ENCODE results near the gene UNC45B. TPM values are rescaled to one million over a fixed set of nuclear protein-coding genes. Genes with fewer than 3 reads are reported as not detected.
"Not testable (repeated sequence)": the region's sequence is repeated elsewhere in the genome, so short reads cannot be mapped to it uniquely, and the experiment has no call there.

Gene UNC45B
- total RNA-seq, 6 experiments from 2014 or later, result not detected

DNA sequence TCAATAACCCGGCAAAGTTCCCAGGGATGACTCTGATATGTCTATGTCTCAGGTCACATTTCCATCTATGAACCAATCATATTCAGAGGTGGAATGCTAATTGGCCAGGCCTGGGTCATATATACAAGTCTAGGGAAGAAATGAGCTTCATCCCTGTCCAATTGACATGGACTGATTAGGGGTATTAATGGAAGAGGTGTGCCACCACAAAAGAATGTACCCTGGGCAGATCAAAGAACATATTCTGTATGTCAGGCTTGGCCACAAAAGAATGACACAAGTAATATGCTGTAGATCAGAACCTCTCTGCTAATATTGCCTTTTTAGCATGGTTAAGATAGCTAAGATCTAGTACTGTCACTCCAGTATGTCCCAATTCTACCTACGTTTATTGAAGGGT is 39.9 kb downstream of the UNC45B start:
- Mint-ChIP-seq H3K27ac (no peak overlapping the region), H3K4me3 (no peak overlapping the region), H3K36me3 (ENCODE audit: low read depth) (no peaks in the 10 kb centered on the region), H3K9me3 (no peaks in the 10 kb centered on the region), H3K4me1 (ENCODE audit: low read depth) (no peaks in the 10 kb centered on the region), H3K27me3 (ENCODE audit: insufficient read depth) (peaks cover 11% of the 10 kb centered on the region)
- DNase-seq, result no peak
- TF ChIP-seq, protein P1, sequence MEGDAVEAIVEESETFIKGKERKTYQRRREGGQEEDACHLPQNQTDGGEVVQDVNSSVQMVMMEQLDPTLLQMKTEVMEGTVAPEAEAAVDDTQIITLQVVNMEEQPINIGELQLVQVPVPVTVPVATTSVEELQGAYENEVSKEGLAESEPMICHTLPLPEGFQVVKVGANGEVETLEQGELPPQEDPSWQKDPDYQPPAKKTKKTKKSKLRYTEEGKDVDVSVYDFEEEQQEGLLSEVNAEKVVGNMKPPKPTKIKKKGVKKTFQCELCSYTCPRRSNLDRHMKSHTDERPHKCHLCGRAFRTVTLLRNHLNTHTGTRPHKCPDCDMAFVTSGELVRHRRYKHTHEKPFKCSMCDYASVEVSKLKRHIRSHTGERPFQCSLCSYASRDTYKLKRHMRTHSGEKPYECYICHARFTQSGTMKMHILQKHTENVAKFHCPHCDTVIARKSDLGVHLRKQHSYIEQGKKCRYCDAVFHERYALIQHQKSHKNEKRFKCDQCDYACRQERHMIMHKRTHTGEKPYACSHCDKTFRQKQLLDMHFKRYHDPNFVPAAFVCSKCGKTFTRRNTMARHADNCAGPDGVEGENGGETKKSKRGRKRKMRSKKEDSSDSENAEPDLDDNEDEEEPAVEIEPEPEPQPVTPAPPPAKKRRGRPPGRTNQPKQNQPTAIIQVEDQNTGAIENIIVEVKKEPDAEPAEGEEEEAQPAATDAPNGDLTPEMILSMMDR (IDR thresholded peaks at IDR 0.05), result no peak

DNA sequence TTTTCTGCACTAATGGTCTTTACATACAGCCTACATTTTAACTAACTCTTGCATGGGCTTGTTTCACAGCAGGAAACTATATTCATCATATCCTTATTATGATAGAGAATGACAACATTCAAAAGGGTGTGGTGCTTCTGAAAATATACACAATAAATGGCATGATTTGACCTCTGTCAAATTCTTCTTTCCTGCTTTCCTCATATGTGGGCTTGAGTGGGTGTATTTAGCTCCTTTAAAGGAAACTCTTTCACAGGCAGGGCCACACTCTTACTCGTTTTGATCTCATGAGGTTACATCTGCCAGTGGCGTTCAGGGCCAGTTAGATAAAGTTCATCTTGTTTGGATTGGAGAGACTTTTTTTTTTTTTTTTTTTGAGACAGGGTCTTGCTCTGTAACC is 40.5 kb downstream of the UNC45B start:
- no peak for DNase-seq
- peaks cover 6% of the 10 kb centered on the region for H3K27me3 Mint-ChIP-seq (ENCODE audit: insufficient read depth)
- no peak overlapping the region for H3K4me3 Mint-ChIP-seq
- TF ChIP-seq, protein P1 (IDR thresholded peaks at IDR 0.05), result no peak
- H3K27ac Mint-ChIP-seq, result no peak overlapping the region
- H3K36me3 Mint-ChIP-seq (ENCODE audit: low read depth), result no peaks in the 10 kb centered on the region
- no peaks in the 10 kb centered on the region for H3K4me1 Mint-ChIP-seq (ENCODE audit: low read depth)
- H3K9me3 Mint-ChIP-seq, result no peaks in the 10 kb centered on the region

DNA sequence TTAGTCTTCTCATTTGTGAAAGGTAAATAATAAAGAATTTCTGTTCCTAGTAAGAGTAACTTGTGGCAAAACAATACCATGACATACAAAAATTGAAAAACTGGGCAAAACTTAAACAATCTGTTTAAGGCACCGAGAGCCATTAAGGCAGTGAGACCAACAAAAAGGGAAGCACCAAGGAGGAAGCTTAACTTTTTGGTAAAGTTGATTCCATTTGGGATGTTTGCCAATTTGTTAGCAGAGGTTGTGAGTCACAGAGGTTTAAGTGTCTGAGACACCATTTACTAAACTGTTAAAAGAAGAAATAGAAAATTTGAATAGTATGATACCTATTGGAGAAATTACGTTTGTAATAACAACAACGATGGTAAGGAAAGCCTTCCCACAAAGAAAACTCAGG is 41.7 kb downstream of the UNC45B start:
- no peaks in the 10 kb centered on the region for H3K36me3 Mint-ChIP-seq (ENCODE audit: low read depth)
- TF ChIP-seq, protein P1 (IDR thresholded peaks at IDR 0.05), result no peak
- peaks cover 4% of the 10 kb centered on the region for H3K27me3 Mint-ChIP-seq (ENCODE audit: insufficient read depth)
- no peak for DNase-seq
- no peaks in the 10 kb centered on the region for H3K4me1 Mint-ChIP-seq (ENCODE audit: low read depth)
- H3K4me3 Mint-ChIP-seq, result no peak overlapping the region
- H3K9me3 Mint-ChIP-seq, result no peaks in the 10 kb centered on the region
- no peak overlapping the region for H3K27ac Mint-ChIP-seq

DNA sequence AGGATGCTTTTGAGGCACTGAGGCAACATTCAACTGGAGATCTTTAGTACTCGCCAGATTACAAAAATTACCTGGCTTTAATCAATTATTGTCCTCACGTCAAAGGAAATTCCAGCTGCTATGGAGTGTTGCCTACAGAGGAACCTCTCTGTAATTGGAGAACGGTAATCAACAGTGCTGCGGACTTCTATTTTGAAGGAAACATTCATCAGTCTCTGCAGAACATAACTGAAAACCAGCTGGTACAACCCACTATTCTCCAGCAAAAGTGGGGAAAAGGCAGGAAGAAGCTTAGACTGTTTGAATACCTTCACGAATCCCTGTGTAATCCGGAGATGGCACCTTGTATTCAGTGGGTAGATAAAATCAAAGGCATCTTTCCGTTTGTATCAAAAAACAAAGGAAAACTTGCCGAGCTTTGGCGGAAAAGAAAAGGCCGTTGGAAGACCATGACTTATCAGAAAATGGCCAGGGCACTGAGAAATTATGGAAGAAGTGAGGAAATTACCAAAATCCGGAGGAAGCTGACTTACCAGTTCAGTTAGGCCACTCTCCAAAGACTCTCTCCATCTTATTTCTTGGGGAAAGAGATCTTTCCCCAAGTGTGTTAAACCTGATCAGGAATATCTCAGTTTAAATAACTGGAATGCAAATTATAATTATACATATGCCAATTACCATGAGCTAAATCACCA is 43.5 kb downstream of the UNC45B start:
- Mint-ChIP-seq H3K36me3 (ENCODE audit: low read depth) (no peaks in the 10 kb centered on the region), H3K4me3 (no peak overlapping the region), H3K4me1 (ENCODE audit: low read depth) (no peaks in the 10 kb centered on the region), H3K9me3 (peaks cover 2% of the 10 kb centered on the region; the same call in 1 of the 2 replicates), H3K27ac (no peak overlapping the region), H3K27me3 (ENCODE audit: insufficient read depth) (peaks cover 4% of the 10 kb centered on the region)
- TF ChIP-seq, protein P1 (IDR thresholded peaks at IDR 0.05), result no peak
- DNase-seq, result no peak

DNA sequence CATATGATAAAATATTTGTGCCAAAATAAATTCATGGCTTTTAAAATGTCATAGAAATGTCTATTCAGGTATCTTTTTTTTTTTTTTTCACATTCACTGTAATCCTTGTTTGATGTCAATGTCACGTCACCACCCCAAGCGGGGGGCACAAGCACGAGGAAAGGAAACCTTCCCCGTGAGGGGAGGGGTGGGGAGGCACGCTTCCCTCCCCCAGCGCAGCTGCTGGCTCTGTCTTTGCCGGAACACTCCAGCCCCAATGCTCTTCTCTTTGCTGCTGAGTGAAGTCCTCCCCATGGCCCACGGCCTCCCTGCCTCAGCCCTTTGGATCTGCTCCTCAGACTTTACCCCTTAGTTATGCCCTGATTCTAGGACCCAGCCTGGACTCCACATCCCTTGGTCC is 45.1 kb downstream of the UNC45B start:
- Mint-ChIP-seq H3K27me3 (ENCODE audit: insufficient read depth) (peaks cover 6% of the 10 kb centered on the region), H3K27ac (no peak overlapping the region), H3K4me1 (ENCODE audit: low read depth) (no peaks in the 10 kb centered on the region), H3K36me3 (ENCODE audit: low read depth) (no peaks in the 10 kb centered on the region), H3K4me3 (no peak overlapping the region), H3K9me3 (peaks cover 10% of the 10 kb centered on the region; the same call in 1 of the 2 replicates)
- DNase-seq, result no peak
- TF ChIP-seq, protein P1 (IDR thresholded peaks at IDR 0.05), result no peak

DNA sequence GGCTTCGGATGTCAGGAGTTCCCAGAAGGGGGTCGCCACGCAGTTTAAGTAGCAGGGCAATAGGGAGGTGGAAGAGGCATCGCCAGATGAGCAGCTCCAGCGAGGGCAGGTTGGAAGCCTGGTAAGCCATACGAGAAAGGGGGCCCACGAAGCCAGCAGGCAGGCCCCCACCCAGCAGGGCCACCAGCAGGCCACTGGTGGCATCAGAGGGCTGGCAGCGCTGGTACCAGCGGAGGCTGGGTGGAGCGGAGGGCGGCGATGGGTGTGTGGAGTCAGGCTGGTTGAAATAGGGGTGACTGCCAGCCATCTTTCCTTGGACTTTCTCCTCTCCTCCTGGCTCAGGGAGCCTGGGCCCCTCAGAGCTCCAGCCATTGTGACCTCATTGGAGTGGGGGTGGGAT is 46.4 kb downstream of the UNC45B start, which contains the start of gene SLC35G3:
TSS of gene SLC35G3 (minus strand) at position 393 of the 400 bp plus-strand sequence. CDS start at position 307, 86 bp downstream.
- peaks cover 10% of the 10 kb centered on the region for H3K9me3 Mint-ChIP-seq
- H3K27ac Mint-ChIP-seq; DNase-seq; H3K4me3 Mint-ChIP-seq; H3K27me3 Mint-ChIP-seq (ENCODE audit: insufficient read depth); H3K36me3 Mint-ChIP-seq (ENCODE audit: low read depth); H3K4me1 Mint-ChIP-seq (ENCODE audit: low read depth): not testable (repeated sequence)

DNA sequence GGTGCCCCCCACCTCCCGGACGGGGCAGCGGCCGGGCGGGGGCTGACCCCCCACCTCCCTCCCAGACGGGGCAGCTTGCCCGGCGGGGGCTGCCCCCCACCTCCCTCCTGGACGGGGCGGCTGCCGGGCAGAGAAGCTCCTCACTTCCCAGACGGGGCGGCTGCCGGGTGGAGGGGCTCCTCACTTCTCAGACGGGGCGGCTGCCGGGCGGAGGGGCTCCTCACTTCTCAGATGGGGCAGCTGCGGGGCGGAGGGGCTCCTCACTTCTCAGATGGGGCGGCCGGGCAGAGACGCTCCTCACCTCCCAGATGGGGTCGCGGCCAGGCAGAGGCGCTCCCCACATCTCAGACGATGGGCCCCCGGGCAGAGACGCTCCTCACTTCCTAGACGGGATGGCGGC is 47.4 kb downstream of the UNC45B start:
- H3K27me3 Mint-ChIP-seq (ENCODE audit: insufficient read depth), result peaks cover 10% of the 10 kb centered on the region
- not testable (repeated sequence) for H3K36me3 Mint-ChIP-seq (ENCODE audit: low read depth); DNase-seq; H3K4me3 Mint-ChIP-seq; H3K27ac Mint-ChIP-seq; H3K4me1 Mint-ChIP-seq (ENCODE audit: low read depth)
- peaks cover 14% of the 10 kb centered on the region for H3K9me3 Mint-ChIP-seq

DNA sequence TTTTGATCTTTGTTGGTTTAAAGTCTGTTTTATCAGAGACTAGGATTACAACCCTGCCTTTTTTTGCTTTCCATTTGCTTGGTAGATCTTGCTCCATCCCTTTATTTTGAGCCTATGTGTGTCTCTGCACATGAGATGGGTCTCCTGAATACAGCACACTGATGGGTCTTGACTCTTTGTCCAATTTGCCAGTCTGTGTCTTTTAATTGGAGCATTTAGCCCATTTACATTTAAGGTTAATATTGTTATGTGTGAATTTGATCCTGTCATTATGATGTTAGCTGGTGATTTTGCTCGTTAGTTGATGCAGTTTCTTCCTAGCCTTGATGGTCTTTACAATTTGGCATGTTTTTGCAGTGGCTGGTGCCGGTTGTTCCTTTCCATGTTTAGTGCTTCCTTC is 55.0 kb downstream of the UNC45B start:
- not testable (repeated sequence) for DNase-seq; H3K4me1 Mint-ChIP-seq (ENCODE audit: low read depth); H3K36me3 Mint-ChIP-seq (ENCODE audit: low read depth); H3K4me3 Mint-ChIP-seq; H3K27ac Mint-ChIP-seq; H3K27me3 Mint-ChIP-seq (ENCODE audit: insufficient read depth); H3K9me3 Mint-ChIP-seq
